Measurements from ENCODE around the gene PROKR1. TPM values are rescaled to one million over a fixed set of nuclear protein-coding genes. Genes with fewer than 3 reads are reported as not detected.
A peak's percentile ranks its signal among the peaks of the same experiment; 100 is the strongest.

The PROKR1 gene
- total and polyA plus RNA-seq, 2 of the 4 experiments (the other 2 are of a cell fraction): not detected

DNA sequence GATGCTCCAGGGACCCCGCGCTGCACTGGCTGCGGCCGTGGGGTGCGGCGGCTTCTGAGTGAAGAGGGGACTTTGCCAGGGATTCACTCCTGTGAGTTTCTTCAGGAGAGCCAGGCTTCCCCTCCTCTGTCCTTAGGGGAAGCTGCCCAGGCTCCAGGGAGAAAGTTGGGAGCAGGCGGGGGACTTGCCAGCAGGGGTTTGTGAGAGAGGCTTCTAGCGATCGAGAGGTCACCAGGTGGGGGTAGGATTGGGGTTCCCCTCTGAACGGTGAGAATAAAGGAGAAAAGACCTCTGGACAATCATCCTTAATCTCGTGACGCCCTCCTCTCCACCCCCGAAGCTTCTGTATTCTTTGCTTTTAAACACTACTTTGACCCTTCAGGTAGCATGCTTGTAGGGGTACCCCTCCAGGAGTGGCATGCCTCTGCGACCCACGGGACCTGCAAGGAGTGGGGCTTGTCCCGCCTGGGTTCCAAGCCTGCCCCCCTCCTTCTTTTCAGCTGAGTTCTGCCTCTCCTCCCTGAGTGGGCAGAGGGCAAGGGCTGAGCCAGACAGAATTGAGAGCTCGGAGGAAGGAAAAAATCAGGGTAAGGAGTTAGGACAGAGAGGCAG is 601 bp downstream of the PROKR1 start:
- ChIA-PET POLR2A (ENCODE audit: unreplicated experiment) (no interaction called here), CTCF (no interaction called here)
- Histone ChIP-seq H4K5ac (ENCODE audit: low read depth, low read length) (no peak overlapping the region), H3K4me1 (ENCODE audit: control insufficient read depth, insufficient read depth, low read length) (peaks cover 4% of the 10 kb centered on the region), H3K18ac (ENCODE audit: low read depth, low read length) (no peak overlapping the region), H3K14ac (replicated peaks; ENCODE audit: low read depth, low read length) (no peak overlapping the region), H3K79me1 (ENCODE audit: low read depth in 1 of 2, low read length in 2 of 2) (no peaks in the 10 kb centered on the region), H2BK20ac (ENCODE audit: low read depth, low read length) (no peak overlapping the region), H3K36me3 (ENCODE audit: control insufficient read depth, insufficient read depth, low read length) (no peaks in the 10 kb centered on the region), H3K9ac (ENCODE audit: low read depth, low read length) (no peak overlapping the region), H3K4me3 (ENCODE audit: insufficient read depth, low read depth, low read length) (peak overlapping the region; percentile 41), H3K9me1 (ENCODE audit: insufficient read depth, low read length) (no peaks in the 10 kb centered on the region), H3K23ac (ENCODE audit: low read depth, low read length) (no peak overlapping the region), H3K27me3 (ENCODE audit: control insufficient read depth, insufficient read depth, low read length) (peaks cover 75% of the 10 kb centered on the region), H2AFZ (replicated peaks; ENCODE audit: low read length, poor library complexity) (peak overlapping the region; percentile 79), H2BK5ac (ENCODE audit: low read depth, low read length, poor library complexity, severe bottlenecking) (no peak overlapping the region), H3K4ac (ENCODE audit: low read depth, low read length) (no peak overlapping the region), H2BK120ac (ENCODE audit: low read depth, low read length) (no peak overlapping the region), H3K9me3 (ENCODE audit: control insufficient read depth, insufficient read depth, low read length) (peaks cover 6% of the 10 kb centered on the region), H3K4me2 (ENCODE audit: low read depth, low read length) (peak overlapping the region; percentile 71; the same call in 1 of the 2 replicates), H4K91ac (ENCODE audit: insufficient read depth, low read depth, low read length) (no peak overlapping the region), H2AK5ac (ENCODE audit: low read depth, low read length) (no peak overlapping the region), H4K8ac (ENCODE audit: low read depth in 2 of 2, low read length in 2 of 2) (no peak overlapping the region), H4K20me1 (ENCODE audit: insufficient read depth, low read length) (no peaks in the 10 kb centered on the region), H2AK9ac (replicated peaks; ENCODE audit: low read depth, low read length, poor library complexity) (peak overlapping the region; percentile 23), H2BK15ac (ENCODE audit: low read depth, low read length) (no peak overlapping the region), H3K27ac (ENCODE audit: insufficient read depth, low read length) (no peak overlapping the region), H3K56ac (ENCODE audit: extremely low read depth, insufficient read depth, low read length) (no peak overlapping the region)
- WGBS, 2 experiments (ENCODE audit: extremely low coverage in 2 of 2, insufficient read length in 1 of 2): no CpG with 5 or more reads among the region's 17 CpGs
- DNase-seq (no peak), ATAC-seq (ENCODE audit: low read depth) (no peak)
- TF ChIP-seq RCOR1 (IDR thresholded peaks at IDR 0.05; ENCODE audit: insufficient replicate concordance, low read length) (no peak), FOS (IDR thresholded peaks at IDR 0.05; ENCODE audit: low read depth, low read length) (no peak), CHD1 (IDR thresholded peaks at IDR 0.05; ENCODE audit: low read depth, low read length) (no peak), RAD21 (IDR thresholded peaks at IDR 0.05; ENCODE audit: low read length) (no peak), POLR2A (IDR thresholded peaks at IDR 0.05; ENCODE audit: low read depth, low read length) (no peak), CEBPB (IDR thresholded peaks at IDR 0.05; ENCODE audit: low read depth, low read length) (no peak), MAFK (IDR thresholded peaks at IDR 0.05; ENCODE audit: low read depth, low read length) (no peak), RFX5 (IDR thresholded peaks at IDR 0.05; ENCODE audit: low read depth, low read length) (no peak), MXI1 (IDR thresholded peaks at IDR 0.05; ENCODE audit: borderline replicate concordance, low read depth, low read length) (no peak), BHLHE40 (IDR thresholded peaks at IDR 0.05; ENCODE audit: low read depth, low read length) (no peak), SMC3 (IDR thresholded peaks at IDR 0.05; ENCODE audit: low read depth, low read length) (no peak), MAZ (IDR thresholded peaks at IDR 0.05; ENCODE audit: borderline replicate concordance, low read depth, low read length) (no peak), NFE2L2 (IDR thresholded peaks at IDR 0.05; ENCODE audit: low read depth, low read length) (no peak)
- TF ChIP-seq, protein P1, sequence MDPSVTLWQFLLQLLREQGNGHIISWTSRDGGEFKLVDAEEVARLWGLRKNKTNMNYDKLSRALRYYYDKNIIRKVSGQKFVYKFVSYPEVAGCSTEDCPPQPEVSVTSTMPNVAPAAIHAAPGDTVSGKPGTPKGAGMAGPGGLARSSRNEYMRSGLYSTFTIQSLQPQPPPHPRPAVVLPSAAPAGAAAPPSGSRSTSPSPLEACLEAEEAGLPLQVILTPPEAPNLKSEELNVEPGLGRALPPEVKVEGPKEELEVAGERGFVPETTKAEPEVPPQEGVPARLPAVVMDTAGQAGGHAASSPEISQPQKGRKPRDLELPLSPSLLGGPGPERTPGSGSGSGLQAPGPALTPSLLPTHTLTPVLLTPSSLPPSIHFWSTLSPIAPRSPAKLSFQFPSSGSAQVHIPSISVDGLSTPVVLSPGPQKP (IDR thresholded peaks at IDR 0.05; ENCODE audit: borderline replicate concordance, low read depth, low read length): no peak
- TF ChIP-seq, protein P2, sequence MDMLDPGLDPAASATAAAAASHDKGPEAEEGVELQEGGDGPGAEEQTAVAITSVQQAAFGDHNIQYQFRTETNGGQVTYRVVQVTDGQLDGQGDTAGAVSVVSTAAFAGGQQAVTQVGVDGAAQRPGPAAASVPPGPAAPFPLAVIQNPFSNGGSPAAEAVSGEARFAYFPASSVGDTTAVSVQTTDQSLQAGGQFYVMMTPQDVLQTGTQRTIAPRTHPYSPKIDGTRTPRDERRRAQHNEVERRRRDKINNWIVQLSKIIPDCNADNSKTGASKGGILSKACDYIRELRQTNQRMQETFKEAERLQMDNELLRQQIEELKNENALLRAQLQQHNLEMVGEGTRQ (IDR thresholded peaks at IDR 0.05; ENCODE audit: low read depth, low read length): no peak
- TF ChIP-seq, protein P3, sequence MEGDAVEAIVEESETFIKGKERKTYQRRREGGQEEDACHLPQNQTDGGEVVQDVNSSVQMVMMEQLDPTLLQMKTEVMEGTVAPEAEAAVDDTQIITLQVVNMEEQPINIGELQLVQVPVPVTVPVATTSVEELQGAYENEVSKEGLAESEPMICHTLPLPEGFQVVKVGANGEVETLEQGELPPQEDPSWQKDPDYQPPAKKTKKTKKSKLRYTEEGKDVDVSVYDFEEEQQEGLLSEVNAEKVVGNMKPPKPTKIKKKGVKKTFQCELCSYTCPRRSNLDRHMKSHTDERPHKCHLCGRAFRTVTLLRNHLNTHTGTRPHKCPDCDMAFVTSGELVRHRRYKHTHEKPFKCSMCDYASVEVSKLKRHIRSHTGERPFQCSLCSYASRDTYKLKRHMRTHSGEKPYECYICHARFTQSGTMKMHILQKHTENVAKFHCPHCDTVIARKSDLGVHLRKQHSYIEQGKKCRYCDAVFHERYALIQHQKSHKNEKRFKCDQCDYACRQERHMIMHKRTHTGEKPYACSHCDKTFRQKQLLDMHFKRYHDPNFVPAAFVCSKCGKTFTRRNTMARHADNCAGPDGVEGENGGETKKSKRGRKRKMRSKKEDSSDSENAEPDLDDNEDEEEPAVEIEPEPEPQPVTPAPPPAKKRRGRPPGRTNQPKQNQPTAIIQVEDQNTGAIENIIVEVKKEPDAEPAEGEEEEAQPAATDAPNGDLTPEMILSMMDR (conservative IDR thresholded peaks at IDR 0.05; ENCODE audit: low read depth, low read length): no peak
- intact Hi-C loops (cut with micrococcal nuclease): no loop called here
- BruUV-seq (replicated peaks): no TSS peak
- in situ Hi-C loops (cut with MboI; ENCODE audit: low sequenced_read_pairs): no loop called here
- dilution Hi-C loops (cut with HindIII; ENCODE audit: low sequenced_read_pairs, unreplicated experiment): no loop called here

All from IMR-90 (cell line).